22Rv1 (cell line): Measurements from ENCODE around the gene PRKD1.

ENCODE experiments used
- H3K27ac ChIP-seq: fragments of 450-650 bp; 2 replicates; pipeline ENCODE4 v1.5.1; 2017
- ZFX ChIP-seq: fragments of 450-650 bp; IDR thresholded peaks from 2 replicates; pipeline ENCODE4 v1.6.1; 2017; ENCODE audit warnings: antibody characterized with exemption, borderline replicate concordance
- TF ChIP-seq, protein P1 (sequence below): fragments of 450-650 bp; IDR thresholded peaks from 2 replicates; pipeline ENCODE4 v1.5.1; 2017; ENCODE audit warnings: mild to moderate bottlenecking

PRKD1 gene

DNA sequence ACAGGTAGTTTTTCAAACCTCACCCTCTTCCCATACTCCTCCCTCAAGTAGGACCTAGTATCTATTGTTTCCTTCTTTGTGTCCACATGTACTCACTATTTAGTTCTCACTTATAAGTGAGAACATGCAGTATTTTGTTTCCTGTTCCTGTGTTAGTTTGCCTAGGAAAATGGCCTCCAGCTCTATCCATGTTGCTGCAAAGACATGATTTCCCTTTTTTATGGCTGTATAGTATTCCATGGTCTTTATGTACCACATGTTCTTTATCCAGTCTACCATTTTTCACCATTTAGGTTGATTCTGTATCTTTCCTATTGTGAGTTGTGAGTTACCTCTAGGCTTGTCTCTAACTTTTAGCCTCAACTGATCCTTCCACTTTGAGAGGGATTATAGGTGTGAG is 310.7 kb downstream of the PRKD1 start:
- no peak overlapping the region for H3K27ac ChIP-seq
- no peak for TF ChIP-seq ZFX
- TF ChIP-seq, protein P1, sequence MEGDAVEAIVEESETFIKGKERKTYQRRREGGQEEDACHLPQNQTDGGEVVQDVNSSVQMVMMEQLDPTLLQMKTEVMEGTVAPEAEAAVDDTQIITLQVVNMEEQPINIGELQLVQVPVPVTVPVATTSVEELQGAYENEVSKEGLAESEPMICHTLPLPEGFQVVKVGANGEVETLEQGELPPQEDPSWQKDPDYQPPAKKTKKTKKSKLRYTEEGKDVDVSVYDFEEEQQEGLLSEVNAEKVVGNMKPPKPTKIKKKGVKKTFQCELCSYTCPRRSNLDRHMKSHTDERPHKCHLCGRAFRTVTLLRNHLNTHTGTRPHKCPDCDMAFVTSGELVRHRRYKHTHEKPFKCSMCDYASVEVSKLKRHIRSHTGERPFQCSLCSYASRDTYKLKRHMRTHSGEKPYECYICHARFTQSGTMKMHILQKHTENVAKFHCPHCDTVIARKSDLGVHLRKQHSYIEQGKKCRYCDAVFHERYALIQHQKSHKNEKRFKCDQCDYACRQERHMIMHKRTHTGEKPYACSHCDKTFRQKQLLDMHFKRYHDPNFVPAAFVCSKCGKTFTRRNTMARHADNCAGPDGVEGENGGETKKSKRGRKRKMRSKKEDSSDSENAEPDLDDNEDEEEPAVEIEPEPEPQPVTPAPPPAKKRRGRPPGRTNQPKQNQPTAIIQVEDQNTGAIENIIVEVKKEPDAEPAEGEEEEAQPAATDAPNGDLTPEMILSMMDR: no peak

DNA sequence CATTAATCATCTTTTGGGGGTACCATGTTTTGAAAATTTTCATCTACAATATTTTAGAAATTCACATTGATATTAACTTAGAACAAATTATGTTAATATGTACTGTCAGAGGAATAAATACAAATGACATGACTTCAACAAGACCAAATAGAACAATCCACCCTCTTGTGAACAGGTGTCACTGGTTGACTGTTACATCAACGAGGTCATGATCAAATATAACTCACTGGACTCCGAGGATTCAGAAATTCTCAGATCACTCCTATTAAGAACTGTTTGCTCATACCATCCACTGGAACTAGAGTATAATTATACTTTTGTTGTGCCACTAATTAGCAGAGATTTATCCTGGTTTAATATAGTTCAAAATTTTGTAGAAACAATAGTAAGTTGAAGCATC is 318.8 kb downstream of the PRKD1 start:
- TF ChIP-seq, protein P1: no peak
- no peak for TF ChIP-seq ZFX
- H3K27ac ChIP-seq: no peak overlapping the region

DNA sequence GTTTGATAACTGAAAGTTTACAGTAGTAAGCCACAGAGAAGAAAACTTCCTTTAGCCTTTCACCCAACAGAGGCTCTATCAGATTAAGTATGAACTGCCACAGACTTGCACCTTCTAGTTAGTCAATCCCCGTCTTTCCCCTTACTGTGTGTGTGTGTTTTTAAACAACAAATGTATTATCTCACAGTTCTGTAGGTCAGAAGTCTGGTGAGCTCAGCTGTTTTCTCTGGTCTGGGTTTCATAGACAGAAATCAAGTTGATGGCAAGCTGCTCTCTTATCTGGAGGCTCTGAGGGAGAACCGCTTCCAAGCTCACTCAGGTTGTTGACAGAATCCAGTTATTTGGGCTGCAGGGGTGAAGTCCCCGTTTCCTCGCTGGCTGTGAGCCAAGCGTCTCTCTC is 320.5 kb downstream of the PRKD1 start:
- no peak overlapping the region for H3K27ac ChIP-seq
- TF ChIP-seq ZFX: no peak
- TF ChIP-seq, protein P1: no peak

DNA sequence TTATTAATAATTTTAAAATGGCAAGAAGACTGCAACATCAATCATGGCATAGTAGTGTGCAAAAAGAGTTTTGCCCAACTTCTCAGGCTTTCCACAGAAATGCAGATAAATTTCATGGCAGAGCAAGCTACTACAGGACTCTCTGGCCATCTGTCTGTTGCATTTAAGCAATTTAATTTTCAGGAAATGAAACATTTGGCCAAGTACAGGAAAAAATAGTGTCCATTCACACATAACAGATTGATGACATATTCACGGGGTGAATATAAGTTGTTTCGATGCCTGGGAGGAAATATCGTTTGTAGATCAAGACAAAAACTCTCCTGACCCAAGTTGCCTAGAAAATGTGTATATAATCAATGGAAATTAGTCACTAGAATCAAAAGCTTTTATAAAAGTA is 324.0 kb downstream of the PRKD1 start:
- TF ChIP-seq ZFX: no peak
- TF ChIP-seq, protein P1: no peak
- no peak overlapping the region for H3K27ac ChIP-seq

DNA sequence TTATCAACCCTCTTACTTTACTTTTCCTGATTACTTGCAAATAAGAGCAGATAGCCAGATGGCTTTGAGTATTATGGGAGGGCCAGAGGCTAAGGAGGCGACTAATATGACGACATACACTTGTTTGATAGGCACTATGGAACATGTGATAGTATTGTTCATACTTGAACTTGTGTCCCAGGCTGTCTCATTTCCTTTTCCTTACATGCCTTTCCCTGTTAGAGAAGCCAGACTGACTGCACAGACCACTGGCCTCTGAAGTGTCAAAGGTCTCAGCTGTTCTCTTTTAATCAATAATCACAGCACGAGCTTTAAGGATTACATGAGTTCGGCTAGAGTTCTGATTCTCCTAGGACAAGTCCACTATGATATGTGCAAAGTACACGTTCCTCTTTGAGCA is 326.0 kb downstream of the PRKD1 start:
- H3K27ac ChIP-seq: no peak overlapping the region
- TF ChIP-seq, protein P1: no peak
- no peak for TF ChIP-seq ZFX

DNA sequence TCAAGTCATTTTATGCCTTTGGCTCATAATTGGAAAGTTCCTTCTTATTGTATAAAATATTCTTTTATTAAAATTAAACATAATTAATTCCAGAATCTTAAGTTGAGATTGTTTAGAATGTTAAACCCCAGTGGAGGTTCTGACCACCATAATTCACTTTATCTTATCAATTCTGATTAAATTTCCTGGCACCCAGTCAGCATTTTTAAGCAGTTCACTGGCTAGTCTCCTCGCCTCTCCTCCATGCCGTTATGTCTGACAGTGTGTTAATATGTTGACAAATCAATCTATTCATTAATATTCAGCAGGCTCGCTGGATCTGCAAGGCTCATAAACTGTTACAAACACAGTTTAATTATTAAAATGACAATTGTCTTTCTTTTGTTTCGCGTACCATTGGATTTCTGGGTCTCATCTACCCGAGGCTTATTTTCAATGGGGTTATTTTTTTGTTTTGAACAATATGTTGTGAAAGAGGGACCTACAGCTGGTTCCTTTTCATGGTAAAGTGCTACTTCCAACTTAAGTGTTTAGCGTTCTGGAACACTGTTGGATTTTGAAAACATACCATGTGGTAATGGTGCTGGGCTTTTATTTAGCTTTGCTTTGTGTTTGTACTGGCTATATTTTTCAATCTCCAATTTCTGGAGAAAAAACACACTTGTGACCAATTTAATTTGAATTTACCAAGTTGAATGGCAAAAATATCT is 339.7 kb downstream of the PRKD1 start:
- TF ChIP-seq, protein P1: no peak
- TF ChIP-seq ZFX: no peak
- no peak overlapping the region for H3K27ac ChIP-seq

DNA sequence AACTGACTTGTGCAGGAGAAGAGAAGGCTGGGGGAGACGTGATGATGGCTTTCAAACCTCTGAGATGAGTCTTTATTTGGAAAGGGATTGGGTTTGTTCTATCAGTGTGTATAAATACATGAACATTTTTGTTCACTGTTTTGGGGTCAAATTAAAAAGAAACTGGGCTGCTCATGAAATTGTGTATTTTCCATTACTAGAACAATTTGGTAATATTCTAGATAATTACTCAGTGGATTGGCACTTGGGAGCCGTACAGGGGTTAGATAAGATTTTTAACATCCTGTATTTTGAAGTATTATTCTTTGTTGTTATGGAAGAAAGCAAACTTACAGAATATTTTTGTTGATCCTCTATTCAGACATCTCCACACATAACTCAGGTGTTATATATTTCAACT is 340.6 kb downstream of the PRKD1 start:
- H3K27ac ChIP-seq: no peak overlapping the region
- no peak for TF ChIP-seq ZFX
- TF ChIP-seq, protein P1: no peak
